Mesendoderm (in vitro differentiated cells): Measurements from ENCODE around the gene TSSC4.

ENCODE experiments used
- DNase-seq: peaks from one replicate; pipeline ENCODE4 v3.0.0; 2013
- H2AK5ac ChIP-seq: 2 replicates; pipeline ENCODE4 v1.6.1; 2013; ENCODE audit warnings: low read length, inconsistent platforms
- H2BK120ac ChIP-seq: 2 replicates; pipeline ENCODE4 v1.6.1; 2013; ENCODE audit warnings: low read depth, mild to moderate bottlenecking, low read length, moderate library complexity, mixed read lengths
- H2BK15ac ChIP-seq: replicated peaks from 2 replicates; pipeline ENCODE4 v1.6.1; 2013; ENCODE audit warnings: low read depth, mild to moderate bottlenecking, moderate library complexity
- H2BK5ac ChIP-seq: 2 replicates; pipeline ENCODE4 v1.6.1; 2013; ENCODE audit warnings: low read length, inconsistent platforms
- H3K18ac ChIP-seq: 2 replicates; pipeline ENCODE4 v1.6.1; 2013; ENCODE audit warnings: mild to moderate bottlenecking, low read length, mixed read lengths
- H3K23ac ChIP-seq: one replicate; pipeline ENCODE4 v1.6.1; 2013; ENCODE audit warnings: low read length
- H3K27ac ChIP-seq: 2 replicates; pipeline ENCODE4 v1.5.1; 2013; ENCODE audit warnings: low read depth, mild to moderate bottlenecking, inconsistent platforms, low read length, moderate library complexity
- H3K27me3 ChIP-seq: 2 replicates; pipeline ENCODE4 v1.6.1; 2013; ENCODE audit warnings: low read length, control low read depth, mild to moderate bottlenecking, inconsistent platforms; ENCODE audit not compliant: insufficient read depth, poor library complexity
- H3K36me3 ChIP-seq: 2 replicates; pipeline ENCODE4 v1.6.1; 2013; ENCODE audit warnings: low read length, inconsistent platforms; ENCODE audit not compliant: control insufficient read depth, insufficient read depth
- H3K4ac ChIP-seq: one replicate; pipeline ENCODE4 v1.6.1; 2013; ENCODE audit warnings: low read depth, mild to moderate bottlenecking, low read length, moderate library complexity
- H3K4me1 ChIP-seq: 2 replicates; pipeline ENCODE4 v1.6.1; 2013; ENCODE audit warnings: low read depth, low read length, inconsistent platforms; ENCODE audit not compliant: control insufficient read depth
- H3K4me2 ChIP-seq: 2 replicates; pipeline ENCODE4 v1.6.1; 2013; ENCODE audit warnings: low read length
- H3K4me3 ChIP-seq: 2 replicates; pipeline ENCODE4 v1.5.1; 2013; ENCODE audit warnings: mild to moderate bottlenecking, low read length
- H3K56ac ChIP-seq: one replicate; pipeline ENCODE4 v1.6.1; 2013; ENCODE audit warnings: low read length
- H3K79me1 ChIP-seq: 2 replicates; pipeline ENCODE4 v1.6.1; 2013; ENCODE audit warnings: low read length, inconsistent platforms
- H3K79me2 ChIP-seq: 2 replicates; pipeline ENCODE4 v1.6.1; 2013; ENCODE audit warnings: mild to moderate bottlenecking, low read length; ENCODE audit not compliant: control insufficient read depth, insufficient read depth
- H3K9ac ChIP-seq: 2 replicates; pipeline ENCODE4 v1.6.1; 2013; ENCODE audit warnings: low read length, inconsistent platforms
- H4K5ac ChIP-seq: one replicate; pipeline ENCODE4 v1.6.1; 2013; ENCODE audit warnings: low read length
- H4K8ac ChIP-seq: one replicate; pipeline ENCODE4 v1.6.1; 2013; ENCODE audit warnings: low read depth, mild to moderate bottlenecking, control low read depth, low read length, moderate library complexity
- WGBS: extraction: QIAGEN DNeasy Blood & Tissue Kit; methylation state at CpG from one replicate; pipeline ENCODE4 v1.1.7; 2013; ENCODE audit warnings: low lambda C conversion rate, missing lambda C conversion rate; ENCODE audit not compliant: insufficient coverage; ENCODE audit errors: extremely low coverage; 5-methylcytosine and 5-hydroxymethylcytosine counted together

TSSC4 gene

GRCh38 chr11:2386591-2386990, 14.0 kb upstream of the TSSC4 start:
- no CpG with 5 or more reads among the region's 9 CpGs for WGBS
- no peak overlapping the region for H3K18ac ChIP-seq
- H3K23ac ChIP-seq, result no peak overlapping the region
- no peak overlapping the region for H3K4me3 ChIP-seq
- no peak overlapping the region for H3K56ac ChIP-seq
- no peak overlapping the region for H4K5ac ChIP-seq
- H4K8ac ChIP-seq, result no peak overlapping the region
- H3K36me3 ChIP-seq, result no peaks in the 10 kb centered on the region
- H2BK15ac ChIP-seq, result no peak overlapping the region
- H2BK5ac ChIP-seq, result no peak overlapping the region
- no peak overlapping the region for H3K9ac ChIP-seq
- H2AK5ac ChIP-seq, result no peak overlapping the region
- H3K27me3 ChIP-seq, result no peaks in the 10 kb centered on the region
- no peak overlapping the region for H3K27ac ChIP-seq
- peaks cover 30% of the 10 kb centered on the region for H3K79me1 ChIP-seq
- H3K79me2 ChIP-seq, result peaks cover 93% of the 10 kb centered on the region
- H3K4me1 ChIP-seq, result peaks cover 3% of the 10 kb centered on the region
- no peak overlapping the region for H3K4me2 ChIP-seq
- no peak overlapping the region for H3K4ac ChIP-seq
- H2BK120ac ChIP-seq, result no peak overlapping the region
- DNase-seq, result no peak

GRCh38 chr11:2387266-2387987, 13.1 kb upstream of the TSSC4 start:
- Histone ChIP-seq H3K79me2 (peaks cover 85% of the 10 kb centered on the region), H3K23ac (no peak overlapping the region), H2BK120ac (no peak overlapping the region), H2AK5ac (no peak overlapping the region), H3K36me3 (no peaks in the 10 kb centered on the region), H3K4me2 (no peak overlapping the region), H2BK15ac (no peak overlapping the region), H3K18ac (no peak overlapping the region), H3K56ac (no peak overlapping the region), H3K4me3 (no peak overlapping the region), H2BK5ac (no peak overlapping the region), H4K5ac (no peak overlapping the region), H3K27ac (no peak overlapping the region), H3K9ac (no peak overlapping the region), H3K4me1 (peaks cover 3% of the 10 kb centered on the region), H3K79me1 (peaks cover 31% of the 10 kb centered on the region), H3K27me3 (no peaks in the 10 kb centered on the region), H4K8ac (no peak overlapping the region), H3K4ac (no peak overlapping the region)
- no peak for DNase-seq
- no CpG with 5 or more reads among the region's 14 CpGs for WGBS

DNA sequence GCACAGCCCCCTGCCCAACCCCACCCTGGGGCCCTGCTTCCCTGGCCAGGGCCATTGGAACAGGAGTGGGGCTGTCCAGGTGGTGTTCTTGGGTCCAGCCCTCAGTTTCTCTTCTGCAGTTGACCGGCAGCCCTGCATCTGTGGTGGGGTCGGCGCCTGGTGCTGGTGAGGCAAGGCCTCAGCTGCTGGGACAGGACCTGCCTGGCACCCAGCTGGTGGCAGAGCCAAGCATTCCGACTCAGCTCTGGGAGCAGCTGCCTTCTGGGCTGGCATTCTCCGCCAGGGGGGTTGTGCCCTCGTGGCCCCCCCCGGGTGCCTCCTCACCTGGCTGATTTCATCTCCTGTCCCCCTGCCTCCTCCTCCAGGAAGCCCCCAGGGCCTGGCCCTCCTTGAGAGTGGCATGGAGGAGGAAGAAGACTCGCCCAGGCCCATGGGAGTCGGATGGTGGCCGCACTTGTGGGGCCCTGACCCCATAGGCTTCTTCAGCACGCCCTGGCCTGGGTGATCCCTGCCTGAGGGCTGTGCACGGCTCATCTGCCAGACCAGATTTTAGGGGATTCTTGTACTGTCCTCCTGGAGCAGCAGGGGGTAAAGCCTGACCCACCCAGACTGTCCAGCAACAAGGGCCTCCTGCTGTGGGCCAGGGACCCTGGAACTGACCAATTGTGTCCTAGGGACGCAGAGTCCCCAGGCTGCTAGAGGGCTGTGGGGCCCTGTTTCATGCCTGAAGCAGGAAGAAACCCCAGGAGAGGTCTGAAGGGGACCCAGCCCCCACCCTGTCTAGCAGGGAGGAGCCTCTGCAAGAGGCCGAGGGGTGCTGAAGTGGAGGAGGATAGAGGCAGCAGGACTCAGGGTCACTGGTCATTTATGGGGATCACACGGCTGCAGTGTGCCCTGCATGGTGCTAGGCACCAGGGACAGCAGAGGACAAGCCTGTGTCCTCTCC, 11.8 kb upstream of the TSSC4 start:
- H3K27ac ChIP-seq, result peak overlapping the region; percentile 12

DNA sequence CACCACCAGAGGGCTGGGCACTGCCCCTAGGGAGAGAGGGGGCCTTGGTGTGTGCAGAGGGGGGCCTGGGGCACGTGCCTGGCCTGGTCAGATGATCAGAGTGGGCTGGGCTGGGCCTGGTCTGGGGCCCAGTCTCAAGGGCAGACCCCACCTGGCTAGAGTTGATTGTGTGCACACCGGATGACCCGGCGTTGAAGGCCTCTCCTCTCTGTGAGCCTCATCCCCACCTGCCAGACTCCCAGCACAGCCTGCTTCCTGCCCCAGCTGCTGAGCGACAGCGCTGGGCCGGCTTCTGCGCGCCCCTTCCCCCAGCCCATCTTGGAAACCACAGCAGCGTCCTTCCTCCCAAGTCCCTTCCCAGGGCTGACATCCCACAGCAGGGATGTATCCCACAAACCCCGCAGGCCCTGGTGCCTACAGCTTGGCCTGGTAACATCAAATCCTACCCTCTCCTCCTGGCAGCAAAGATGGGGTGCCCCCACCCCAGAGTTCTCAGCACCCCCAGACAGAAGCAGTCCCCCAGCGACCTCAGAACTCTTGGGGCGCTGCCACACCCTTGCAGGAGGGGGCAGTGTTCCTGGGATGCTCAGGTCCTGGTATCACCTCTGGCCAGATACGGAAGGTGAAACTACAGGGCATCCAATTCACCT, 11.0 kb upstream of the TSSC4 start:
- Histone ChIP-seq H2BK120ac (no peak overlapping the region), H3K23ac (no peak overlapping the region), H3K4me1 (peaks cover 3% of the 10 kb centered on the region), H2BK5ac (no peak overlapping the region), H3K4ac (no peak overlapping the region), H3K27me3 (no peaks in the 10 kb centered on the region), H3K56ac (peak overlapping the region; percentile 56), H3K4me2 (no peak overlapping the region), H4K8ac (no peak overlapping the region), H3K79me2 (peaks cover 69% of the 10 kb centered on the region), H2BK15ac (no peak overlapping the region), H3K4me3 (no peak overlapping the region), H3K9ac (peak overlapping the region; percentile 32), H3K18ac (no peak overlapping the region), H3K27ac (peak overlapping the region; percentile 12), H3K36me3 (no peaks in the 10 kb centered on the region), H2AK5ac (no peak overlapping the region), H3K79me1 (peaks cover 28% of the 10 kb centered on the region), H4K5ac (no peak overlapping the region)
- no CpG with 5 or more reads among the region's 14 CpGs for WGBS
- DNase-seq, result peak; percentile 59

More for the DNA sequence above, 11.8 kb upstream of the TSSC4 start:
- Histone ChIP-seq H2BK120ac (no peak overlapping the region), H3K4ac (no peak overlapping the region), H2BK15ac (no peak overlapping the region), H2AK5ac (no peak overlapping the region), H4K8ac (no peak overlapping the region), H3K79me1 (peaks cover 28% of the 10 kb centered on the region), H3K23ac (no peak overlapping the region), H3K9ac (peak overlapping the region; percentile 32), H3K56ac (peak overlapping the region; percentile 56), H3K36me3 (no peaks in the 10 kb centered on the region), H3K27me3 (no peaks in the 10 kb centered on the region), H4K5ac (no peak overlapping the region), H3K79me2 (peaks cover 72% of the 10 kb centered on the region), H3K4me2 (no peak overlapping the region), H3K4me3 (no peak overlapping the region), H2BK5ac (no peak overlapping the region), H3K4me1 (peaks cover 3% of the 10 kb centered on the region), H3K18ac (no peak overlapping the region)
- no CpG with 5 or more reads among the region's 15 CpGs for WGBS
- no peak for DNase-seq

GRCh38 chr11:2390091-2390724, 10.3 kb upstream of the TSSC4 start:
- Histone ChIP-seq H2AK5ac (no peak overlapping the region), H2BK120ac (no peak overlapping the region), H3K56ac (peak overlapping the region; percentile 34), H3K79me1 (peaks cover 25% of the 10 kb centered on the region), H2BK15ac (no peak overlapping the region), H3K27ac (no peak overlapping the region), H3K27me3 (no peaks in the 10 kb centered on the region), H3K4me1 (peaks cover 3% of the 10 kb centered on the region), H3K36me3 (no peaks in the 10 kb centered on the region), H3K18ac (no peak overlapping the region), H3K23ac (no peak overlapping the region), H3K4me2 (no peak overlapping the region), H3K79me2 (peaks cover 62% of the 10 kb centered on the region), H4K8ac (no peak overlapping the region), H3K4me3 (no peak overlapping the region), H4K5ac (no peak overlapping the region), H3K9ac (peak overlapping the region; percentile 13), H2BK5ac (no peak overlapping the region), H3K4ac (no peak overlapping the region)
- no CpG with 5 or more reads among the region's 23 CpGs for WGBS
- no peak for DNase-seq
